Lung (tissue), 12 donors: ENCODE measurements around the gene EPS15. TPM values are rescaled to one million over a fixed set of nuclear protein-coding genes. Genes with fewer than 3 reads are reported as not detected.

Experiments used
- ATAC-seq: fragments of 200-7000 bp; cut with Tn5 transposase; one replicate; pipeline ENCODE4 v1.9.1; 2020; ENCODE audit warnings: moderate number of reproducible peaks; ENCODE audit not compliant: insufficient read depth, low FRiP score
- DNase-seq, 3 donors: peaks; one replicate each; pipeline ENCODE4 v3.0.0-alpha.2; 2013 to 2017
- H3K27ac ChIP-seq, 2 donors: one replicate each; pipeline ENCODE4 v1.5.1; 2013; ENCODE audit warnings: mild to moderate bottlenecking in 2 of 2, moderate library complexity in 2 of 2, control low read depth in 1 of 2, inconsistent platforms in 1 of 2, low read depth in 1 of 2, low read length in 1 of 2
- H3K27me3 ChIP-seq, 3 donors: one replicate each; pipeline ENCODE4 v1.5.1; 2013; ENCODE audit warnings: low read length in 2 of 3; ENCODE audit not compliant: control insufficient read depth in 3 of 3, insufficient read depth in 3 of 3
- H3K36me3 ChIP-seq, 4 donors: one replicate each; pipeline ENCODE4 v1.5.1; 2013; ENCODE audit warnings: low read length in 4 of 4, mild to moderate bottlenecking in 1 of 4, moderate library complexity in 1 of 4; ENCODE audit not compliant: control insufficient read depth in 4 of 4, insufficient read depth in 4 of 4
- H3K4me1 ChIP-seq, 5 donors: one replicate each; pipeline ENCODE4 v1.5.1; 2013; ENCODE audit warnings: low read length in 5 of 5, mild to moderate bottlenecking in 2 of 5, moderate library complexity in 1 of 5; ENCODE audit not compliant: control insufficient read depth in 5 of 5, insufficient read depth in 5 of 5
- H3K4me3 ChIP-seq: one replicate; pipeline ENCODE4 v1.5.1; 2013; ENCODE audit warnings: mild to moderate bottlenecking, control low read depth, moderate library complexity
- H3K9ac ChIP-seq, 2 donors: one replicate each; pipeline ENCODE4 v1.5.1; 2013; ENCODE audit warnings: low read length in 2 of 2, control low read depth in 1 of 2; ENCODE audit not compliant: insufficient read depth in 1 of 2
- H3K9me3 ChIP-seq, 4 donors: one replicate each; pipeline ENCODE4 v1.5.1; 2013; ENCODE audit warnings: low read length in 3 of 4, mild to moderate bottlenecking in 1 of 4, moderate library complexity in 1 of 4; ENCODE audit not compliant: control insufficient read depth in 4 of 4, insufficient read depth in 3 of 4
- CTCF ChIP-seq: IDR thresholded peaks from 2 replicates; pipeline ENCODE4 v1.5.1; 2012; ENCODE audit warnings: mild to moderate bottlenecking; ENCODE audit errors: control extremely low read depth, extremely low read depth
- WGBS, 2 donors: extraction: QIAGEN DNeasy Blood & Tissue Kit; methylation state at CpG; one replicate each; pipeline ENCODE4 v1.1.7; 2013; 5-methylcytosine and 5-hydroxymethylcytosine counted together
- polyA plus RNA-seq, 2 donors: library from polyadenylated mRNA; stranded (reverse); fragments of 200-250 nt; gene quantifications; one replicate each; pipeline ENCODE4 v1.2.1, GENCODE V29; 2013
- total RNA-seq, 2 donors: library from RNA; depleted of rRNA in 1 of 2; stranded (reverse); fragments of >200 nt in 1 of 2; gene quantifications; one replicate each; pipeline ENCODE4 v1.2.1, GENCODE V29; 2014 to 2021
- donor health status: control.
- donor health status: control.
- donor health status: Bipolar disorder and iron deficiency.
- donor health status: healthy.
- donor health status: DM: yes; HTN: yes; CAD: no.

The EPS15 gene
- total and polyA plus RNA-seq, 4 donors, result 19.2 to 87.2 (median 45.5) TPM

- Histone ChIP-seq H3K9ac (no peak overlapping the region), H3K4me1 (peaks cover 0 to 18% (median 7%) of the 10 kb centered on the region in 5 donors), H3K4me3 (no peak overlapping the region), H3K36me3 (peaks cover 0 to 4% (median 2%) of the 10 kb centered on the region in 4 donors), H3K27me3 (no peaks in the 10 kb centered on the region), H3K27ac (no peak overlapping the region), H3K9me3 (no peaks in the 10 kb centered on the region)
- no peak for TF ChIP-seq CTCF
- DNase-seq, result no peak
- no peak for ATAC-seq
Measured at GRCh38 chr1:51473331-51474115, 45.5 kb downstream of the EPS15 start.

GRCh38 chr1:51472359-51472758 lies 46.7 kb downstream of the EPS15 start:
- Histone ChIP-seq H3K27ac (no peak overlapping the region), H3K4me1 (peaks cover 0 to 18% (median 7%) of the 10 kb centered on the region in 5 donors), H3K9me3 (no peaks in the 10 kb centered on the region), H3K36me3 (peaks cover 0 to 5% (median 4%) of the 10 kb centered on the region in 4 donors), H3K27me3 (no peaks in the 10 kb centered on the region), H3K9ac (peak overlapping the region in 1 of 2 donors; percentile 24), H3K4me3 (no peak overlapping the region)
- no peak for TF ChIP-seq CTCF
- ATAC-seq (no peak), DNase-seq (peak; percentile 50 to 95 (median 81))
- 28 to 31% methylated on average over 2 of the region's 2 CpGs for WGBS, 2 donors

GRCh38 chr1:51469518-51469917 lies 49.5 kb downstream of the EPS15 start:
- H3K4me3 ChIP-seq, result no peak overlapping the region
- 88 to 96% methylated on average over 3 of the region's 3 CpGs for WGBS, 2 donors
- no peak for DNase-seq
- H3K27ac ChIP-seq, result no peak overlapping the region
- no peaks in the 10 kb centered on the region for H3K27me3 ChIP-seq
- no peaks in the 10 kb centered on the region for H3K9me3 ChIP-seq
- peaks cover 0 to 18% (median 7%) of the 10 kb centered on the region in 5 donors for H3K4me1 ChIP-seq
- no peak for TF ChIP-seq CTCF
- H3K36me3 ChIP-seq, result peaks cover 0 to 7% (median 6%) of the 10 kb centered on the region in 4 donors
- no peak for ATAC-seq
- no peak overlapping the region for H3K9ac ChIP-seq
